ENCODE results near the gene KLHL29.

- TF ChIP-seq, protein P1, sequence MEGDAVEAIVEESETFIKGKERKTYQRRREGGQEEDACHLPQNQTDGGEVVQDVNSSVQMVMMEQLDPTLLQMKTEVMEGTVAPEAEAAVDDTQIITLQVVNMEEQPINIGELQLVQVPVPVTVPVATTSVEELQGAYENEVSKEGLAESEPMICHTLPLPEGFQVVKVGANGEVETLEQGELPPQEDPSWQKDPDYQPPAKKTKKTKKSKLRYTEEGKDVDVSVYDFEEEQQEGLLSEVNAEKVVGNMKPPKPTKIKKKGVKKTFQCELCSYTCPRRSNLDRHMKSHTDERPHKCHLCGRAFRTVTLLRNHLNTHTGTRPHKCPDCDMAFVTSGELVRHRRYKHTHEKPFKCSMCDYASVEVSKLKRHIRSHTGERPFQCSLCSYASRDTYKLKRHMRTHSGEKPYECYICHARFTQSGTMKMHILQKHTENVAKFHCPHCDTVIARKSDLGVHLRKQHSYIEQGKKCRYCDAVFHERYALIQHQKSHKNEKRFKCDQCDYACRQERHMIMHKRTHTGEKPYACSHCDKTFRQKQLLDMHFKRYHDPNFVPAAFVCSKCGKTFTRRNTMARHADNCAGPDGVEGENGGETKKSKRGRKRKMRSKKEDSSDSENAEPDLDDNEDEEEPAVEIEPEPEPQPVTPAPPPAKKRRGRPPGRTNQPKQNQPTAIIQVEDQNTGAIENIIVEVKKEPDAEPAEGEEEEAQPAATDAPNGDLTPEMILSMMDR (conservative IDR thresholded peaks at IDR 0.05; ENCODE audit: low read depth, low read length) = no peak
- no peak for TF ChIP-seq EZH2 (IDR thresholded peaks at IDR 0.05; ENCODE audit: borderline replicate concordance, low read depth, low read length, poor library complexity, severe bottlenecking)
Measured at GRCh38 chr2:23454501-23455120, 69.6 kb downstream of the KLHL29 start.
